ENCODE data around the gene SYNDIG1.

SYNDIG1 gene

DNA sequence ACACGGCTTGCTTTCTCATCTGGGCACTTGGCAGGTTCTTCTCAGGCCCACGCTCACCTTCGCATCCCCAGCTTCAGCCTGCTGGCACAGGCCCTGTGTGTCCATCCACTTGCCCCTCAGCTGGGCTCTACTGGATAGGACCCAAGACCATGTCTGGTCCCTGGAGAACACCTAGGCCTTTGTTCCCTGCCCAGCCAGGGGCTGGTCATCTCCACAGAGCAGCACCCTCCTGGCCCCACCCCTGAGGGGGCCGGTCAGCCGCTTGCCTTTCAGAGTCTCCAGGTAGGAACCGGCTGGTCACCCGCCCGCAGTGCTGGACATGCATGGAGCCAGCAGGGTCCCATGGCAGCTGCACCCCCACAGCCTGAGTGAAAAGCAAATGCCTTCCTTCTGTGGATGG lies 191.2 kb downstream of the SYNDIG1 start:
- intact Hi-C loops (cut with DNase I): no loop called here
- no peak for DNase-seq

- intact Hi-C loops (cut with DNase I): no loop called here
- DNase-seq: no peak
Observed at GRCh38 chr20:24661255-24661654, 191.8 kb downstream of the SYNDIG1 start.

GRCh38 chr20:24662322-24662721 lies 192.9 kb downstream of the SYNDIG1 start:
- intact Hi-C loops (cut with DNase I): no loop called here
- DNase-seq: no peak

- intact Hi-C loops (cut with DNase I): no loop called here
- DNase-seq: no peak
Observed at GRCh38 chr20:24662752-24663365, 193.4 kb downstream of the SYNDIG1 start.

DNA sequence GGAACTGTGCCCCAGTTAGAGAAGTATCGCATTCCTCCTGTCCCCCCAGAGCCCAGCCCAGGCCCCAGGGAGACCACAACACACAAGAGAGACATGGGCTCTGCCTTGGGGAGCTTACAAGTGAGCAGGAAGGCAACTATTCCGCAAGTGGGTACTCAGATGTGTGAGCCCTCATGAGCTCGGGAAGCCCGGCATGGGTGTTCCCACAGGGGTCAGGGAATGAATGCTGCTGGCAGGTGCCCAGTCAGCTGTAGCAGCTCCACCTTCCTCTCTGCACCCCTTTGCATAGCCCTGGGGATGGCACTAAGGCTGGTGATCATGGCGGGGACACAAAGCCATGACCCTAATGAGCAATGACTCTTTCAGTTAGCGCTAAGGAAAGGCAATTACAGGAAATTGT lies 194.1 kb downstream of the SYNDIG1 start:
- no peak for DNase-seq
- intact Hi-C loops (cut with DNase I): no loop called here

DNA sequence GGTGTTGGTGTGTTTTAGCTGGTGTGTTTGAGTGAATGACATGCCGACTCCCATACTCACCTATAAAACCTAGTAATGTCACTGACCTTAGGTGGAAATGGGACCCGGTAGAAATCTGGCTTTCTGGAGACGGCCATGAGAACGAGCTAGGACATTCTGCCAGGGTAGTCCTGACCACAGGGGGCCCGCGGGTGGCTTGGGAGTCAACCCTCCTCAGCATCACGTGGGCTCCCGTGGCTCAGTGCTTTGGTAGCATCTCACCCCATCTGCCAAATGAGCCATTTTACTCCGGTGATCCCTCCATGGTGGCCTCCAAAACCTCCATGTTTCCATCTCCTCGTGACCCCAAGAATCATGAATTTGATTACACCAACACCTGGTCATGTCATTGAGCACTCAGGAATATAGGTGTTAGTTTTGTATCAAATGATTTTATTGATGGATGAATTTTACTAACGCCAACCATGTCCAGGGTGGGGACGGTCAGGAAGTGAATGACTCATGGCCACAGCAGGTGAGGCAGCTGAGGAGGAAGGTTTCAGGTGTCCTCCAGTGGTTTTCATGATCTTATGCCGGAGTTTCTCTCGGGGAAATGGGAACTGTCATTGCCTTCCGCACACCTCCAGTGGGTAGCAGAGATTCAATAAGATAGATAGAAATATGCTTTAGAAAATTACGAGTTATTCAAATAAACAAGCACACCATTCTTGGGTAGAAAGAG lies 195.0 kb downstream of the SYNDIG1 start:
- intact Hi-C loops (cut with DNase I): no loop called here
- DNase-seq: no peak

DNA sequence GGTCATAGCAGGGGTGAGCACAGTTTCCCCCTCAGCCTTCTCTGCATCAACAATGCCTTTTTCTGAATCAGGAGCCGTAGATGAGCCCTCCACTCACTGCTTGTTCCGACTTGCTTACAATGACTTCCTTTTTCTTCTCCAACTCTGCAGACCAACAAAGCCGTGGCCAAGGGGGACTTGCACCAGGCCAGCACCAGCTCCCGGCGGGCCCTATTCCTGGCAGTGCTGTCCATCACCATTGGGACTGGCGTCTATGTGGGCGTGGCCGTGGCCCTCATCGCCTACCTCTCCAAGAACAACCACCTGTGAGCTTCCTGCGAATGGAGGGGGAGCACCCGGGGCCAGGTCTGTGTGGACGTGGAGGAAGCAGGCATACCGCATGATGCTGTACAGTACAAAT lies 195.8 kb downstream of the SYNDIG1 start:
- peak in 2 of 10 donors; percentile 40 to 89 for DNase-seq

GRCh38 chr20:24665741-24666191 lies 196.3 kb downstream of the SYNDIG1 start:
- DNase-seq: peak in 2 of 10 donors; percentile 61 to 76
- intact Hi-C loops (cut with DNase I): no loop called here

More for the DNA sequence above, 195.8 kb downstream of the SYNDIG1 start:
- intact Hi-C loops (cut with DNase I): no loop called here

DNA sequence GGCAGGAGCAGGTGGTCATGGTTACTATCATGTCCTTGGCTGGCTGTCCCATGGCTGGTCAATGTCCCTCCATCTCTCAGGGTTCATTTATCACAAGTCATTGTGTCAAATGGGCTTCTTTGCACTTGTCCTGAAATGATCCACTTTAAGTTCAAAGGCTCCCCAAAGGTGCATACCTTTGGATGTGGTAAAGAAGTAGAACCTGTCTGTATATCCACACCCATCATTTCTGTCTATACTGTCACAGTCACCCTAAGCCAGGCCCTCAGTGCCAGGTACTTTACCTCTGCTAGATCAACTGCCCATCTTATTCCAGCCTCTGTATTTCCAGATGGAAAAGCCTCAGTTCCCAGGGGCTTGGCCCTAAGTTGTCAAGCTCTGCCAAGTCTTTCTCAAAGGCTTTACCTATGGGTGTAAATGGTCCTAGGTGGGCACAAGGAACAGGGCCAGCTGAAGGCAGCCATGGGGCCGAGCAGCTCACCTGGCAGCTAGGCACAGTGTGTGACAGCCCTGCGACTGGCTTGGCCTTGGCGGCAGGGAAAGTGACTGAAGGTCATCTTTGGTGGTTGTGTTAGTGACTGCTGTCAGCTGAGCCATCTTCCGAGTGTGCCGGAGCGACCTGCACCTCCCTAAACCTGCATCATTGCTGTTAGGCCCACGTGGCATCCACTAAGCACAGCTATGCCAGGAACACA lies 198.4 kb downstream of the SYNDIG1 start:
- DNase-seq: peak in 2 of 10 donors; percentile 42 to 72
- intact Hi-C loops (cut with DNase I): no loop called here

DNA sequence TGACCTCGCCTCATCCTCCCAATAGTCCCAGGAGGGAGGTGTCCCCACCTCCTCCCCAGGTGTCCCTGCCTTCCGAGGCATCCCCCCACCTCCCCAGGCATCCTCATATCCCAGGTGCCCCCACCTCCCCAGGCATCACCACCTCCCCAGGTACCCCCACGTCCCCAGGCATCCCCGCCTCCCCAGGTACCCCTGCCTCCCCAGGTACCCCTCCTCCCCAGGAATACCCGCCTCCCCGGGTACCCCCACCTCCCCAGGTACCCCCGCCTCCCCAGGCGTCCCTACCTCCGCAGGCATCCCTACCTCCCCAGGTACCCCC lies 198.9 kb downstream of the SYNDIG1 start:
- intact Hi-C loops (cut with DNase I): no loop called here
- DNase-seq: peak in 1 of 10 donors; percentile 17

- intact Hi-C loops (cut with DNase I): no loop called here
- peak in 4 of 10 donors; percentile 2 to 55 (median 37) for DNase-seq
Observed at GRCh38 chr20:24668791-24669190, 199.4 kb downstream of the SYNDIG1 start.

GRCh38 chr20:24669701-24670100 lies 200.3 kb downstream of the SYNDIG1 start:
- intact Hi-C loops (cut with DNase I): no loop called here
- DNase-seq: peak in 3 of 10 donors; percentile 57 to 68 (median 59)

GRCh38 chr20:24670341-24670872 lies 201.0 kb downstream of the SYNDIG1 start:
- intact Hi-C loops (cut with DNase I): no loop called here
- peak in 3 of 10 donors; percentile 45 to 67 (median 65) for DNase-seq

DNA sequence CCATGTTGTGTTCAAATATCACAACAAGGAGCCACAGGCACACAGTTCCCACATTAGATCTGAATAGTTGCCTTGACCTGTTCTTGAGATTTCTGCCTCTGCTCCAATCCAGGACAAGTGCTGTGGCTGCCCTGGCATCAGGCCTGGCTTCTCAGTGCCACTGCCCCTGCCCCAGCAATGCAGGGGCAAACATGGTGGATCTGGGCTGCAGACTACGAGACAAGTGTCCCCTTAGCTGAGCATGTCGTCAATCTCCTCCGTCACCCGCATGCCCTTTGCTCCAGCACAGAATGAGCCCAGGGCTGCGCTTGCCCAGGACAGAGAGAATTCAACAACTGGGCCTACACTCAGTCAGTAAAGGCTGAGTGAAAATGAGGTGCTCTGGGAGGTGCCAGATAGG lies 201.6 kb downstream of the SYNDIG1 start:
- intact Hi-C loops (cut with DNase I): no loop called here
- peak in 3 of 10 donors; percentile 22 to 62 (median 29) for DNase-seq

- DNase-seq: peak in 3 of 10 donors; percentile 45 to 74 (median 64)
- intact Hi-C loops (cut with DNase I): no loop called here
Observed at GRCh38 chr20:24672181-24672880, 202.9 kb downstream of the SYNDIG1 start.

DNA sequence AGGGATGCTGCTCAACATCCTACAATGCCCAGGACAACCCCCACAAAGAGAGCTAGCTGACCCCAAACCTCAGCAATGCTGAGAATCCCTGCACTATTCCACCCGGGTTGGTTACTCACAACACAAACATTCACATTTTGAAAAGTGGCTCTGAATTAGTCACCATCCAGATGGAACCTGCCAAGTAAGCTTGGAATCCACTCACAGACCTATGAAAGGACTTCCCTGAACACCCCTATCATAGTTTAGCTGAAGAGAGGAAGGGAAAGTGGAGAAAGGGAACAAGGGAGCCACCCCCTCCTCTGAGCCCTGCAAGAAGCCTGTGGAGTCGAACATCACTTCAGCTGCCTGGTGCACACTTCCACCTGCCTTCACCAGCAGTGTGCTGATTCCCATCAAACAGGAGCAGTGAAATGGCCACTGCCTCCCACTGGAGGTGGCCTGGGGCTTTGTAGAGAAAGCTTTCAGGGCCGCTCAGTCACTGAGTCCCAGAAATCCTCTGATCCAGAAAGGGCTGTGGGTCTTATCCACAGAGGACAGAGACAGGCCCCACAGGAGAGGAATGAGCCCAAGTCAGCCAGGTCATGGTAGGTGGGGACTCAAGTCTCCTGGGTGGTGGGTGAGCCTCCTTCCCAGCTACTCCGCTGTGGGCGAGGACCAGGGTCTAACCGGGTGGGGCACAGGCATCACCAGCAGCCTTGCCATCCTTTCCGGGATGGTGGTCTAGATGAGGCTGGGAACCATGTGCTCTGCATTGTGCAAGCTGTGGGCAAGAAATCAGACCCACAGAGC lies 203.7 kb downstream of the SYNDIG1 start:
- peak in 3 of 10 donors; percentile 39 to 70 (median 62) for DNase-seq
- intact Hi-C loops (cut with DNase I): no loop called here

DNA sequence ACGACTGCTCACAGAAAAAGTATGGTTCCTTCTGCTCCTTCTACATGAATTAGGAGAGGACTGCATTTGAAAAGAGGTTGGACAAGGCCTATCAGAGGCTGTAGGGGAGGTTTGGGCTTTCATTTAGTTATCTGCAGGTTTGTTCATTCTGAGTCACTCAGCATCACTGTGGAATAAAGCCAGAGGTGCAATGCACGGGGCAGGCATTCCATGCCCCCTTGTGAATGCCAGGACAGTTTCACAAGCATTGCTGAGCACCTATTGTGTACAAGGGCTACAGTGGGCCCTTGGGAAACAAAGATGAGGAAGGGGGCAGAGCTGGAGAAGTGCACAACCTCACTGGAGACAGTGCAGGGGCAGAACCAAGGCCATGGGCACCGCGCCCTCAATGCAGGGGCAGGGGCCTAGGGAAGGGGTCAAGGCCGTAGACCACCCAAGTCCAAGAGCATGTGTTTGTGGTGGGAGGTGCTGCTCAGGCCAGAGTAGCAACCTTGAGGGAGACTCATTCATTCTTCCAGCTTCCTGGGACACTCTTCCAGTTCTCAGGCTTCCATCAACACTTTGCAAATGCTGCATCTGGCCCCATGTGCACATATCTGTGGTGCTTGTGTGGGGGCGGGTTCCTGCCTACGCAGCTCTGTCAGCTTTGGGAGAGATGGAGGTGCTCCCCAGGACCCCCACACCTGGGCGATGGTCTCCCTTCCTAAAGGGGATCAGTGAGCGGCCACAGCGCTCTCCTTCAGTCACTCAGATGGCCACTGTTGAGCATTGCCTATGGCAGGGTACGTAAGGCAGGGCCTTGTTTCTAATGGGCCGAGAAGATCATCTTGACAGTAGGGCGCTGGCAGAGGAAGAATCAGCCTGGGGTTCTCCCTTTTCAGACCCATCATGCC lies 204.5 kb downstream of the SYNDIG1 start:
- intact Hi-C loops (cut with DNase I): no loop called here
- DNase-seq: peak in 3 of 10 donors; percentile 16 to 64 (median 39)

GRCh38 chr20:24674921-24675605 lies 205.6 kb downstream of the SYNDIG1 start:
- peak in 3 of 10 donors; percentile 32 to 62 (median 56) for DNase-seq
- intact Hi-C loops (cut with DNase I): no loop called here
